ENCODE results near the gene TRAPPC2B. TPM values are rescaled to one million over a fixed set of nuclear protein-coding genes. Genes with fewer than 3 reads are reported as not detected.

TRAPPC2B gene
- polyA plus RNA-seq, 3 donors: 7.4 to 13.9 (median 11.5) TPM

- H3K79me2 ChIP-seq (ENCODE audit: insufficient read depth, low read length): no peaks in the 10 kb centered on the region
- H3K4me2 ChIP-seq (replicated peaks; ENCODE audit: extremely low read depth, low read length, poor library complexity, severe bottlenecking): no peak overlapping the region
- H3K4me1 Mint-ChIP-seq: no peaks in the 10 kb centered on the region
- no peak overlapping the region for H3K4me3 Mint-ChIP-seq
- no peak overlapping the region for H3K27ac ChIP-seq (ENCODE audit: low read depth in 1 of 2, low read length in 2 of 2)
- peaks cover 0 to 12% of the 10 kb centered on the region in 2 donors for H3K36me3 ChIP-seq (replicated peaks in 1 of 2; ENCODE audit: control insufficient read depth in 1 of 2, insufficient read depth in 2 of 2, low read length in 2 of 2)
- no peak overlapping the region for H3K27ac Mint-ChIP-seq
- peaks cover 16 to 23% of the 10 kb centered on the region in 2 donors for H3K9me3 ChIP-seq (replicated peaks in 1 of 2; ENCODE audit: control insufficient read depth in 1 of 2, insufficient read depth in 1 of 2, low read length in 2 of 2)
- 91% methylated on average over 4 of the region's 4 CpGs for WGBS (ENCODE audit: insufficient coverage)
- H3K27me3 ChIP-seq (ENCODE audit: control insufficient read depth in 2 of 2, insufficient read depth in 2 of 2, low read length in 2 of 2): no peaks in the 10 kb centered on the region
- H3K9me3 Mint-ChIP-seq: peaks cover 6 to 55% (median 36%) of the 10 kb centered on the region in 7 donors
- no peak overlapping the region for H3K4me3 ChIP-seq (replicated peaks in 1 of 3; ENCODE audit: low read depth in 2 of 3, low read length in 3 of 3)
- H3K36me3 Mint-ChIP-seq: peaks cover 4 to 11% of the 10 kb centered on the region in 2 donors
- no peak overlapping the region for H3K9ac ChIP-seq (ENCODE audit: insufficient read depth, low read length, poor library complexity, severe bottlenecking)
- H3K27me3 Mint-ChIP-seq (ENCODE audit: low read depth in 3 of 3): peaks cover 0 to 2% (median 0%) of the 10 kb centered on the region in 3 donors
- TF ChIP-seq CTCF (IDR thresholded peaks at IDR 0.05): no peak
- no peak overlapping the region for H2AFZ ChIP-seq (ENCODE audit: insufficient read depth, low read depth, low read length, poor library complexity, severe bottlenecking)
- no peak for DNase-seq
- H3K4me1 ChIP-seq (ENCODE audit: control insufficient read depth in 1 of 2, insufficient read depth in 2 of 2, low read length in 2 of 2): no peaks in the 10 kb centered on the region
- intact Hi-C loops (cut with micrococcal nuclease): no loop called here
- no peaks in the 10 kb centered on the region for H4K20me1 ChIP-seq (ENCODE audit: insufficient read depth, low read length)
Measured at GRCh38 chr19:57334191-57334590, 29.2 kb upstream of the TRAPPC2B start.

- H3K4me3 ChIP-seq (replicated peaks in 1 of 3; ENCODE audit: low read depth in 2 of 3, low read length in 3 of 3): no peak overlapping the region
- H3K36me3 Mint-ChIP-seq: peaks cover 0 to 5% of the 10 kb centered on the region in 2 donors
- H2AFZ ChIP-seq (ENCODE audit: insufficient read depth, low read depth, low read length, poor library complexity, severe bottlenecking): no peak overlapping the region
- TF ChIP-seq CTCF (IDR thresholded peaks at IDR 0.05): no peak
- no peaks in the 10 kb centered on the region for H4K20me1 ChIP-seq (ENCODE audit: insufficient read depth, low read length)
- H3K36me3 ChIP-seq (replicated peaks in 1 of 2; ENCODE audit: control insufficient read depth in 1 of 2, insufficient read depth in 2 of 2, low read length in 2 of 2): no peaks in the 10 kb centered on the region
- no peak overlapping the region for H3K27ac Mint-ChIP-seq
- no peaks in the 10 kb centered on the region for H3K4me1 ChIP-seq (ENCODE audit: control insufficient read depth in 1 of 2, insufficient read depth in 2 of 2, low read length in 2 of 2)
- no peak for DNase-seq
- H3K27me3 Mint-ChIP-seq (ENCODE audit: low read depth in 3 of 3): peaks cover 0 to 3% (median 2%) of the 10 kb centered on the region in 3 donors
- H3K27ac ChIP-seq (ENCODE audit: low read depth in 1 of 2, low read length in 2 of 2): no peak overlapping the region
- H3K9me3 ChIP-seq (replicated peaks in 1 of 2; ENCODE audit: control insufficient read depth in 1 of 2, insufficient read depth in 1 of 2, low read length in 2 of 2): no peaks in the 10 kb centered on the region
- intact Hi-C loops (cut with micrococcal nuclease): no loop called here
- H3K79me2 ChIP-seq (ENCODE audit: insufficient read depth, low read length): no peaks in the 10 kb centered on the region
- H3K4me2 ChIP-seq (replicated peaks; ENCODE audit: extremely low read depth, low read length, poor library complexity, severe bottlenecking): no peak overlapping the region
- H3K4me3 Mint-ChIP-seq: no peak overlapping the region
- peaks cover 3 to 6% of the 10 kb centered on the region in 2 donors for H3K27me3 ChIP-seq (ENCODE audit: control insufficient read depth in 2 of 2, insufficient read depth in 2 of 2, low read length in 2 of 2)
- peaks cover 5 to 39% (median 21%) of the 10 kb centered on the region in 7 donors for H3K9me3 Mint-ChIP-seq
- H3K9ac ChIP-seq (ENCODE audit: insufficient read depth, low read length, poor library complexity, severe bottlenecking): no peak overlapping the region
- no peaks in the 10 kb centered on the region for H3K4me1 Mint-ChIP-seq
- 90% methylated on average over 2 of the region's 3 CpGs for WGBS (ENCODE audit: insufficient coverage)
Measured at GRCh38 chr19:57338877-57339276, 24.5 kb upstream of the TRAPPC2B start.

Measured in CD14-positive monocyte (primary cell).